22Rv1 (cell line): ENCODE measurements around the gene APC2.

Source experiments
- H3K27ac ChIP-seq: fragments of 450-650 bp; 2 replicates; pipeline ENCODE4 v1.5.1; 2017
- CTCF ChIP-seq: fragments of 450-650 bp; IDR thresholded peaks from 2 replicates; pipeline ENCODE4 v1.5.1; 2017; ENCODE audit warnings: mild to moderate bottlenecking
- ZFX ChIP-seq: fragments of 450-650 bp; IDR thresholded peaks from 2 replicates; pipeline ENCODE4 v1.6.1; 2017; ENCODE audit warnings: antibody characterized with exemption, borderline replicate concordance

Gene APC2

GRCh38 chr19:1520203-1520780 is 70.4 kb downstream of the APC2 start:
- H3K27ac ChIP-seq = no peak overlapping the region
- no peak for TF ChIP-seq ZFX
- TF ChIP-seq CTCF = no peak

- no peak for TF ChIP-seq CTCF
- H3K27ac ChIP-seq = no peak overlapping the region
These were observed 71.7 kb downstream of the APC2 start for GRCh38 chr19:1521636-1522035.

- TF ChIP-seq CTCF (no peak), ZFX (no peak)
- no peak overlapping the region for H3K27ac ChIP-seq
These were observed 72.1 kb downstream of the APC2 start for GRCh38 chr19:1522061-1522460.

- no peak overlapping the region for H3K27ac ChIP-seq
- TF ChIP-seq ZFX (no peak), CTCF (no peak)
These were observed 72.9 kb downstream of the APC2 start for GRCh38 chr19:1522838-1523237.
